HTERT RPE-1 (cell line): ENCODE measurements around the gene MYMK.

ENCODE experiments used
- in situ Hi-C: fragments of 300-500 bp; cut with MboI; formaldehyde crosslinking; loops from 4 replicates; pipeline ENCODE4 v1.14.3; 2020; ENCODE audit warnings: low sequenced_read_pairs

The MYMK gene

GRCh38 chr9:133558191-133559126, 33.7 kb upstream of the MYMK start:
- in situ Hi-C loops: no loop called here

- in situ Hi-C loops: no loop called here
These were observed 32.8 kb upstream of the MYMK start for GRCh38 chr9:133557581-133557980.

- in situ Hi-C loops: no loop called here
These were observed 31.6 kb upstream of the MYMK start for GRCh38 chr9:133556354-133556753.

- in situ Hi-C loops: no loop called here
These were observed 30.0 kb upstream of the MYMK start for GRCh38 chr9:133554729-133555128.

GRCh38 chr9:133553973-133554713, 29.4 kb upstream of the MYMK start:
- in situ Hi-C loops: no loop called here

- in situ Hi-C loops: no loop called here
These were observed 28.4 kb upstream of the MYMK start for GRCh38 chr9:133553123-133553522.

- in situ Hi-C loops: no loop called here
These were observed 27.5 kb upstream of the MYMK start for GRCh38 chr9:133552236-133552635.

- in situ Hi-C loops: no loop called here
These were observed 26.7 kb upstream of the MYMK start for GRCh38 chr9:133551446-133551845.

GRCh38 chr9:133547116-133547515, 22.4 kb upstream of the MYMK start:
- in situ Hi-C loops: no loop called here

GRCh38 chr9:133546287-133546680, 21.5 kb upstream of the MYMK start:
- in situ Hi-C loops: no loop called here

- in situ Hi-C loops: no loop called here
These were observed 20.9 kb upstream of the MYMK start for GRCh38 chr9:133545494-133546286.

GRCh38 chr9:133543772-133544467, 19.2 kb upstream of the MYMK start:
- in situ Hi-C loops: no loop called here

- in situ Hi-C loops: no loop called here
These were observed 17.2 kb upstream of the MYMK start for GRCh38 chr9:133542002-133542401.

GRCh38 chr9:133540698-133541025, 15.9 kb upstream of the MYMK start:
- in situ Hi-C loops: no loop called here

GRCh38 chr9:133539991-133540697, 15.4 kb upstream of the MYMK start:
- in situ Hi-C loops: no loop called here

GRCh38 chr9:133538851-133539833, 14.4 kb upstream of the MYMK start:
- in situ Hi-C loops: no loop called here

GRCh38 chr9:133538176-133538575, 13.4 kb upstream of the MYMK start:
- in situ Hi-C loops: no loop called here

- in situ Hi-C loops: no loop called here
These were observed 12.5 kb upstream of the MYMK start for GRCh38 chr9:133537257-133537656.

GRCh38 chr9:133536536-133536935, 11.8 kb upstream of the MYMK start:
- in situ Hi-C loops: no loop called here
